Liver (tissue), 9 donors: ENCODE measurements around the gene LPCAT1. TPM values are rescaled to one million over a fixed set of nuclear protein-coding genes. Genes with fewer than 3 reads are reported as not detected.

Experiments
- DNase-seq: peaks from one replicate; pipeline ENCODE4 v3.0.0-alpha.2; 2017; ENCODE audit warnings: low spot score
- H3K27ac ChIP-seq, 2 donors: one replicate each; pipeline ENCODE4 v1.7.0; 2013; ENCODE audit warnings: inconsistent platforms in 2 of 2, low read length in 2 of 2, control low read depth in 1 of 2, low read depth in 1 of 2, mild to moderate bottlenecking in 1 of 2
- H3K27me3 ChIP-seq, 4 donors: one replicate each; pipeline versions ENCODE4 v1.6.1 to v1.7.0; 2013; ENCODE audit warnings: low read length in 3 of 4, inconsistent platforms in 1 of 4, mild to moderate bottlenecking in 1 of 4, moderate library complexity in 1 of 4; ENCODE audit not compliant: control insufficient read depth in 4 of 4, insufficient read depth in 4 of 4
- H3K36me3 ChIP-seq, 4 donors: one replicate each; pipeline versions ENCODE4 v1.6.1 to v1.7.0; 2013; ENCODE audit warnings: low read length in 3 of 4, mild to moderate bottlenecking in 3 of 4, low read depth in 1 of 4, moderate library complexity in 1 of 4; ENCODE audit not compliant: control insufficient read depth in 4 of 4, insufficient read depth in 3 of 4
- H3K4me1 ChIP-seq, 4 donors: one replicate each; pipeline versions ENCODE4 v1.6.1 to v1.7.0; 2013; ENCODE audit warnings: low read length in 3 of 4, mild to moderate bottlenecking in 3 of 4, moderate library complexity in 1 of 4; ENCODE audit not compliant: control insufficient read depth in 4 of 4, insufficient read depth in 4 of 4
- H3K4me3 ChIP-seq, 3 donors: one replicate each; pipeline versions ENCODE4 v1.6.1 to v1.7.0; 2013; ENCODE audit warnings: low read length in 3 of 3, control low read depth in 1 of 3, low read depth in 1 of 3, mild to moderate bottlenecking in 1 of 3
- H3K9ac ChIP-seq, 2 donors: one replicate each; pipeline ENCODE4 v1.7.0; 2013; ENCODE audit warnings: low read length in 2 of 2, mild to moderate bottlenecking in 2 of 2, moderate library complexity in 2 of 2, control low read depth in 1 of 2, low read depth in 1 of 2
- H3K9me3 ChIP-seq, 4 donors: one replicate each; pipeline versions ENCODE4 v1.6.1 to v1.7.0; 2013; ENCODE audit warnings: low read length in 3 of 4; ENCODE audit not compliant: control insufficient read depth in 4 of 4
- FOXA1 ChIP-seq: IDR thresholded peaks from 2 replicates; pipeline ENCODE4 v1.6.1; 2016; ENCODE audit warnings: antibody characterized with exemption
- GABPA ChIP-seq, 2 donors: IDR thresholded peaks in 1 of 2; conservative IDR thresholded peaks in 1 of 2; 2 replicates each; pipeline ENCODE4 v1.6.1; 2016; ENCODE audit warnings: antibody characterized with exemption in 2 of 2, mild to moderate bottlenecking in 1 of 2, moderate library complexity in 1 of 2
- HNF4A ChIP-seq, 2 donors: conservative IDR thresholded peaks; 2 replicates each; pipeline ENCODE4 v1.6.1; 2016; ENCODE audit warnings: antibody characterized with exemption in 2 of 2, mild to moderate bottlenecking in 2 of 2
- HNF4G ChIP-seq: IDR thresholded peaks from 2 replicates; pipeline ENCODE4 v1.6.1; 2016; ENCODE audit warnings: antibody characterized with exemption
- JUND ChIP-seq, 2 donors: IDR thresholded peaks; 2 replicates each; pipeline ENCODE4 v1.6.1; 2016; ENCODE audit warnings: antibody characterized with exemption in 2 of 2
- MAX ChIP-seq: IDR thresholded peaks from 2 replicates; pipeline ENCODE4 v1.6.1; 2016; ENCODE audit warnings: antibody characterized with exemption
- NR2F2 ChIP-seq: IDR thresholded peaks from 2 replicates; pipeline ENCODE4 v1.6.1; 2016; ENCODE audit warnings: antibody characterized with exemption
- RAD21 ChIP-seq, 2 donors: IDR thresholded peaks; 2 replicates each; pipeline ENCODE4 v1.6.1; 2016; ENCODE audit warnings: antibody characterized with exemption in 2 of 2, mild to moderate bottlenecking in 2 of 2
- REST ChIP-seq: IDR thresholded peaks from 2 replicates; pipeline ENCODE4 v1.6.1; 2016; ENCODE audit warnings: antibody characterized with exemption, mild to moderate bottlenecking
- RXRA ChIP-seq, 2 donors: IDR thresholded peaks; 2 replicates each; pipeline ENCODE4 v1.6.1; 2017 to 2018; ENCODE audit warnings: antibody characterized with exemption in 2 of 2, mild to moderate bottlenecking in 1 of 2
- SP1 ChIP-seq: IDR thresholded peaks from 2 replicates; pipeline ENCODE4 v1.6.1; 2018; ENCODE audit warnings: antibody characterized with exemption, mild to moderate bottlenecking
- YY1 ChIP-seq: IDR thresholded peaks from 2 replicates; pipeline ENCODE4 v1.6.1; 2016; ENCODE audit warnings: antibody characterized with exemption, mild to moderate bottlenecking
- WGBS: extraction: QIAGEN DNeasy Blood & Tissue Kit; methylation state at CpG from one replicate; pipeline ENCODE4 v1.1.7; 2013; 5-methylcytosine and 5-hydroxymethylcytosine counted together
- polyA plus RNA-seq, 2 donors: library from polyadenylated mRNA; stranded (reverse) in 1 of 2; unstranded in 1 of 2; fragments of 200-250 nt in 1 of 2; fragments of >200 nt in 1 of 2; fragmentation: Nextera tagmentation in 1 of 2; extraction: Ambion mirVana in 1 of 2; gene quantifications; one replicate each; pipeline versions ENCODE4 v1.2.1 to v1.2.3, GENCODE V29; 2013 to 2015
- total RNA-seq, 2 donors: library from RNA; depleted of rRNA; stranded (reverse); fragments of >200 nt; gene quantifications; one replicate each; pipeline ENCODE4 v1.2.3, GENCODE V29; 2014
- TF ChIP-seq, protein P1 (sequence below): fragments of 150-350 bp; IDR thresholded peaks from 2 replicates; pipeline ENCODE4 v1.5.1; 2017; ENCODE audit warnings: improper control_type of control experiment, low read depth, low read length; ENCODE audit not compliant: missing input control
- TF ChIP-seq, protein P2 (sequence below): IDR thresholded peaks from 2 replicates; pipeline ENCODE4 v1.6.1; 2016; ENCODE audit warnings: antibody characterized with exemption
- TF ChIP-seq, protein P3 (sequence below): IDR thresholded peaks from 2 replicates; pipeline ENCODE4 v1.6.1; 2016; ENCODE audit warnings: antibody characterized with exemption
- donor health status: healthy.
- donor health status: healthy.
- donor health status: healthy.
- donor health status: healthy.
- donor health status: healthy.

LPCAT1 gene
- total and polyA plus RNA-seq, 4 donors, result 1.5 to 12.8 (median 9.9) TPM

DNA sequence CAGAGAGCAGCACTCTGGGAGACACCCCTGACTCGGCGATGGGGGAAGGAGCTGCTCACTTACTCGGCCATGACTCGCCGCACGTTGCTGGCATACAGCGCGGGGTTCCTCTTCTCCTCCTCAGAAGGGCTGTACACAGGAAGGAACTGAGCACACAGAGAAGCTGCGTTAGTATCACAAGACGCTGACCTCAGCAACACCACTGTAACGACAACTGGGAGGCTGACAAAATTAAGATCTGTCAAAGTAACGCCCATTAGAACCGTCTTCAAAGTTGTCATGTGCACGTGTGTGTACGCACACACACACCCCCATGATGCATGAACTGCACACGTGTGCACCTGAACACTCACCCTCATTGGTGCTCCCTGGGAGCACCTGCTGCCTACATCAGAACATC, 46.4 kb downstream of the LPCAT1 start:
- no peak for DNase-seq
- no peak overlapping the region for H3K9ac ChIP-seq

GRCh38 chr5:1476967-1477310, 46.8 kb downstream of the LPCAT1 start:
- 94% methylated on average over 11 of the region's 11 CpGs for WGBS
- Histone ChIP-seq H3K9ac (no peak overlapping the region), H3K4me1 (peaks cover 0 to 12% (median 0%) of the 10 kb centered on the region in 4 donors), H3K27ac (peak overlapping the region; percentile 43 to 62), H3K27me3 (no peaks in the 10 kb centered on the region), H3K4me3 (no peak overlapping the region), H3K9me3 (no peaks in the 10 kb centered on the region), H3K36me3 (peaks cover 0 to 5% (median 0%) of the 10 kb centered on the region in 4 donors)
- DNase-seq, result no peak
- no peak for TF ChIP-seq GABPA (IDR thresholded peaks at IDR 0.05 in 1 of 2, conservative IDR thresholded peaks at IDR 0.05 in 1 of 2)
- TF ChIP-seq, protein P1, sequence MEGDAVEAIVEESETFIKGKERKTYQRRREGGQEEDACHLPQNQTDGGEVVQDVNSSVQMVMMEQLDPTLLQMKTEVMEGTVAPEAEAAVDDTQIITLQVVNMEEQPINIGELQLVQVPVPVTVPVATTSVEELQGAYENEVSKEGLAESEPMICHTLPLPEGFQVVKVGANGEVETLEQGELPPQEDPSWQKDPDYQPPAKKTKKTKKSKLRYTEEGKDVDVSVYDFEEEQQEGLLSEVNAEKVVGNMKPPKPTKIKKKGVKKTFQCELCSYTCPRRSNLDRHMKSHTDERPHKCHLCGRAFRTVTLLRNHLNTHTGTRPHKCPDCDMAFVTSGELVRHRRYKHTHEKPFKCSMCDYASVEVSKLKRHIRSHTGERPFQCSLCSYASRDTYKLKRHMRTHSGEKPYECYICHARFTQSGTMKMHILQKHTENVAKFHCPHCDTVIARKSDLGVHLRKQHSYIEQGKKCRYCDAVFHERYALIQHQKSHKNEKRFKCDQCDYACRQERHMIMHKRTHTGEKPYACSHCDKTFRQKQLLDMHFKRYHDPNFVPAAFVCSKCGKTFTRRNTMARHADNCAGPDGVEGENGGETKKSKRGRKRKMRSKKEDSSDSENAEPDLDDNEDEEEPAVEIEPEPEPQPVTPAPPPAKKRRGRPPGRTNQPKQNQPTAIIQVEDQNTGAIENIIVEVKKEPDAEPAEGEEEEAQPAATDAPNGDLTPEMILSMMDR, result no peak
- no peak for TF ChIP-seq YY1
- TF ChIP-seq HNF4A (conservative IDR thresholded peaks at IDR 0.05), result no peak
- TF ChIP-seq MAX, result no peak
- no peak for TF ChIP-seq HNF4G
- TF ChIP-seq SP1, result no peak
- TF ChIP-seq RAD21 (IDR thresholded peaks at IDR 0.05), result no peak

More for the DNA sequence above, 46.4 kb downstream of the LPCAT1 start:
- Histone ChIP-seq H3K27ac (peak overlapping the region in 1 of 2 donors; percentile 43), H3K27me3 (no peaks in the 10 kb centered on the region), H3K9me3 (no peaks in the 10 kb centered on the region), H3K36me3 (peaks cover 0 to 5% (median 0%) of the 10 kb centered on the region in 4 donors), H3K4me3 (no peak overlapping the region), H3K4me1 (peaks cover 0 to 12% (median 0%) of the 10 kb centered on the region in 4 donors)
- WGBS, result 80% methylated on average over 16 of the region's 16 CpGs
- TF ChIP-seq HNF4A (conservative IDR thresholded peaks at IDR 0.05) (no peak), RXRA (IDR thresholded peaks at IDR 0.05) (peak in 1 of 2 donors; percentile 26), RAD21 (IDR thresholded peaks at IDR 0.05) (peak in 1 of 2 donors; percentile 6), SP1 (no peak)

- Histone ChIP-seq H3K4me3 (no peak overlapping the region), H3K36me3 (peaks cover 0 to 5% (median 0%) of the 10 kb centered on the region in 4 donors), H3K4me1 (peaks cover 0 to 12% (median 0%) of the 10 kb centered on the region in 4 donors), H3K27ac (peak overlapping the region; percentile 43 to 62), H3K9me3 (no peaks in the 10 kb centered on the region), H3K9ac (no peak overlapping the region), H3K27me3 (no peaks in the 10 kb centered on the region)
- WGBS, result 95% methylated on average over 28 of the region's 28 CpGs
- DNase-seq, result no peak
- TF ChIP-seq REST (no peak), FOXA1 (no peak), GABPA (IDR thresholded peaks at IDR 0.05 in 1 of 2, conservative IDR thresholded peaks at IDR 0.05 in 1 of 2) (no peak), RAD21 (IDR thresholded peaks at IDR 0.05) (no peak), NR2F2 (no peak), JUND (IDR thresholded peaks at IDR 0.05) (no peak), MAX (no peak), SP1 (no peak), HNF4A (conservative IDR thresholded peaks at IDR 0.05) (no peak)
- TF ChIP-seq, protein P2, sequence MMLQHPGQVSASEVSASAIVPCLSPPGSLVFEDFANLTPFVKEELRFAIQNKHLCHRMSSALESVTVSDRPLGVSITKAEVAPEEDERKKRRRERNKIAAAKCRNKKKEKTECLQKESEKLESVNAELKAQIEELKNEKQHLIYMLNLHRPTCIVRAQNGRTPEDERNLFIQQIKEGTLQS, result no peak
- TF ChIP-seq, protein P3, sequence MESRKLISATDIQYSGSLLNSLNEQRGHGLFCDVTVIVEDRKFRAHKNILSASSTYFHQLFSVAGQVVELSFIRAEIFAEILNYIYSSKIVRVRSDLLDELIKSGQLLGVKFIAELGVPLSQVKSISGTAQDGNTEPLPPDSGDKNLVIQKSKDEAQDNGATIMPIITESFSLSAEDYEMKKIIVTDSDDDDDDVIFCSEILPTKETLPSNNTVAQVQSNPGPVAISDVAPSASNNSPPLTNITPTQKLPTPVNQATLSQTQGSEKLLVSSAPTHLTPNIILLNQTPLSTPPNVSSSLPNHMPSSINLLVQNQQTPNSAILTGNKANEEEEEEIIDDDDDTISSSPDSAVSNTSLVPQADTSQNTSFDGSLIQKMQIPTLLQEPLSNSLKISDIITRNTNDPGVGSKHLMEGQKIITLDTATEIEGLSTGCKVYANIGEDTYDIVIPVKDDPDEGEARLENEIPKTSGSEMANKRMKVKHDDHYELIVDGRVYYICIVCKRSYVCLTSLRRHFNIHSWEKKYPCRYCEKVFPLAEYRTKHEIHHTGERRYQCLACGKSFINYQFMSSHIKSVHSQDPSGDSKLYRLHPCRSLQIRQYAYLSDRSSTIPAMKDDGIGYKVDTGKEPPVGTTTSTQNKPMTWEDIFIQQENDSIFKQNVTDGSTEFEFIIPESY, result no peak
Measured at GRCh38 chr5:1476181-1476966, 47.4 kb downstream of the LPCAT1 start.
